HEK293 (cell line): ENCODE results near the gene TMIGD2.

Experiments
- CTCF ChIA-PET: fragments of 350-600 bp; formaldehyde crosslinking; extraction: SDS; loops from one replicate; lab custom pipeline; 2021; ENCODE audit warnings: antibody characterized with exemption; lab: Yijun Ruan, JAX
- POLR2A ChIA-PET: fragments of 300-600 bp; formaldehyde crosslinking; extraction: SDS; loops from one replicate; lab custom pipeline; 2020; ENCODE audit warnings: antibody characterized with exemption, inconsistent platforms; lab: Yijun Ruan, JAX
- H3K27ac ChIP-seq: fragments of 200-500 bp; sonication (Bioruptor generic); 2 replicates; pipeline ENCODE4 v1.5.1; 2014; ENCODE audit warnings: low read depth, low read length, control low read depth, inconsistent platforms; ENCODE audit errors: extremely low read depth
- H3K36me3 ChIP-seq, 2 experiments: fragments of 200-500 bp in 1 of 2; sonication (Bioruptor generic) in 1 of 2; 1 replicate in 1 of 2; 2 replicates in 1 of 2; pipeline ENCODE4 v1.5.1; 2014 to 2017; ENCODE audit warnings: inconsistent platforms in 2 of 2, low read length in 2 of 2; ENCODE audit not compliant: control insufficient read depth in 2 of 2, insufficient read depth in 1 of 2
- H3K4me1 ChIP-seq: fragments of 200-500 bp; sonication (Bioruptor generic); 2 replicates; pipeline ENCODE4 v1.5.1; 2014; ENCODE audit warnings: mild to moderate bottlenecking, low read length, inconsistent platforms; ENCODE audit not compliant: control insufficient read depth, insufficient read depth
- H3K4me3 ChIP-seq: 2 replicates; pipeline ENCODE4 v1.5.1; 2011; ENCODE audit warnings: low read depth, mild to moderate bottlenecking, control low read depth, low read length, moderate library complexity
- H3K9me3 ChIP-seq: fragments of 200-500 bp; sonication (Bioruptor generic); 2 replicates; pipeline ENCODE4 v1.5.1; 2014; ENCODE audit warnings: low read depth, low read length, inconsistent platforms; ENCODE audit not compliant: control insufficient read depth, insufficient read depth
- EGR2 ChIP-seq: fragments of 450-650 bp; formaldehyde crosslinking; IDR thresholded peaks from 2 replicates; pipeline ENCODE4 v1.5.1; 2016; ENCODE audit warnings: low read depth, missing biosample characterization, missing genetic modification characterization
- KLF10 ChIP-seq: fragments of 450-650 bp; IDR thresholded peaks from 2 replicates; pipeline ENCODE4 v1.5.1; 2018; ENCODE audit warnings: missing biosample characterization, mild to moderate bottlenecking, missing genetic modification characterization
- PRDM4 ChIP-seq: fragments of 450-650 bp; formaldehyde crosslinking; IDR thresholded peaks from 2 replicates; pipeline ENCODE4 v1.5.1; 2017; ENCODE audit warnings: missing biosample characterization, missing genetic modification characterization
- SCRT1 ChIP-seq: fragments of 450-650 bp; formaldehyde crosslinking; IDR thresholded peaks from 2 replicates; pipeline ENCODE4 v1.5.1; 2016; ENCODE audit warnings: missing biosample characterization, missing genetic modification characterization, borderline replicate concordance
- SP7 ChIP-seq: fragments of 450-650 bp; formaldehyde crosslinking; IDR thresholded peaks from 2 replicates; pipeline ENCODE4 v1.5.1; 2016; ENCODE audit warnings: missing biosample characterization, missing genetic modification characterization
- ZBTB10 ChIP-seq: fragments of 450-650 bp; formaldehyde crosslinking; IDR thresholded peaks from 2 replicates; pipeline ENCODE4 v1.5.1; 2016; ENCODE audit warnings: missing biosample characterization, missing genetic modification characterization
- ZBTB11 ChIP-seq: fragments of 450-650 bp; formaldehyde crosslinking; conservative IDR thresholded peaks from 2 replicates; pipeline ENCODE4 v1.5.1; 2016; ENCODE audit warnings: low read depth, missing biosample characterization, missing genetic modification characterization
- ZBTB20 ChIP-seq: fragments of 450-650 bp; formaldehyde crosslinking; IDR thresholded peaks from 2 replicates; pipeline ENCODE4 v1.5.1; 2016; ENCODE audit warnings: missing biosample characterization, missing genetic modification characterization
- ZBTB48 ChIP-seq: fragments of 450-650 bp; formaldehyde crosslinking; IDR thresholded peaks from 2 replicates; pipeline ENCODE4 v1.5.1; 2016; ENCODE audit warnings: missing biosample characterization, missing genetic modification characterization
- ZBTB7A ChIP-seq: fragments of 450-650 bp; formaldehyde crosslinking; IDR thresholded peaks from 2 replicates; pipeline ENCODE4 v1.5.1; 2016; ENCODE audit warnings: low read depth, missing biosample characterization, missing genetic modification characterization
- ZFP3 ChIP-seq: fragments of 450-650 bp; formaldehyde crosslinking; IDR thresholded peaks from 2 replicates; pipeline ENCODE4 v1.5.1; 2016; ENCODE audit warnings: low read depth, missing biosample characterization, missing genetic modification characterization
- ZNF157 ChIP-seq: fragments of 450-650 bp; formaldehyde crosslinking; IDR thresholded peaks from 2 replicates; pipeline ENCODE4 v1.5.1; 2016; ENCODE audit warnings: missing biosample characterization, missing genetic modification characterization
- ZNF274 ChIP-seq, 2 experiments: fragments of 200-500 bp in 1 of 2; fragments of 450-650 bp in 1 of 2; sonication (Bioruptor generic) in 1 of 2; formaldehyde crosslinking in 1 of 2; IDR thresholded peaks; 2 replicates each; pipeline versions ENCODE4 v1.5.1 to v1.6.1; 2014 to 2016; ENCODE audit warnings: borderline replicate concordance in 1 of 2, inconsistent platforms in 1 of 2, low read length in 1 of 2, missing biosample characterization in 1 of 2, missing genetic modification characterization in 1 of 2
- ZNF302 ChIP-seq: fragments of 450-650 bp; formaldehyde crosslinking; IDR thresholded peaks from 2 replicates; pipeline ENCODE4 v1.5.1; 2016; ENCODE audit warnings: missing biosample characterization, missing genetic modification characterization, low read depth
- ZNF335 ChIP-seq: fragments of 450-650 bp; formaldehyde crosslinking; conservative IDR thresholded peaks from 2 replicates; pipeline ENCODE4 v1.5.1; 2016; ENCODE audit warnings: missing biosample characterization, missing genetic modification characterization
- ZNF341 ChIP-seq: fragments of 450-650 bp; formaldehyde crosslinking; IDR thresholded peaks from 2 replicates; pipeline ENCODE4; 2016; ENCODE audit warnings: low read depth, missing biosample characterization, missing genetic modification characterization
- ZNF433 ChIP-seq: fragments of 450-650 bp; formaldehyde crosslinking; IDR thresholded peaks from 2 replicates; pipeline ENCODE4 v1.5.1; 2016; ENCODE audit warnings: missing biosample characterization, missing genetic modification characterization, low read depth
- ZNF488 ChIP-seq: fragments of 450-650 bp; formaldehyde crosslinking; IDR thresholded peaks from 2 replicates; pipeline ENCODE4 v1.5.1; 2016; ENCODE audit warnings: missing biosample characterization, missing genetic modification characterization
- ZNF549 ChIP-seq: fragments of 450-650 bp; IDR thresholded peaks from 2 replicates; pipeline ENCODE4 v1.5.1; 2018; ENCODE audit warnings: missing biosample characterization, missing genetic modification characterization, mild to moderate bottlenecking, inconsistent platforms, moderate library complexity
- ZNF645 ChIP-seq: fragments of 450-650 bp; formaldehyde crosslinking; IDR thresholded peaks from 2 replicates; pipeline ENCODE4; 2016; ENCODE audit warnings: missing biosample characterization, missing genetic modification characterization
- ZNF664 ChIP-seq: fragments of 450-650 bp; formaldehyde crosslinking; IDR thresholded peaks from 2 replicates; pipeline ENCODE4 v1.5.1; 2016; ENCODE audit warnings: missing biosample characterization, missing genetic modification characterization
- ZNF76 ChIP-seq: fragments of 450-650 bp; formaldehyde crosslinking; IDR thresholded peaks from 2 replicates; pipeline ENCODE4; 2016; ENCODE audit warnings: low read depth, missing biosample characterization, missing genetic modification characterization, borderline replicate concordance

The TMIGD2 gene

GRCh38 chr19:4303819-4304537, 1.8 kb upstream of the TMIGD2 start:
- TF ChIP-seq PRDM4 (tag by site-specific recombination) (no peak), ZBTB10 (no peak), ZNF76 (peak; percentile 23; the same call in 1 of the 2 replicates), ZFP3 (peak; percentile 99), ZBTB20 (0 out of 2 replicates have a peak, but pooled peaks have one; percentile 13), ZNF335 (tag by site-specific recombination) (peak; percentile 62), ZBTB11 (tag by site-specific recombination) (no peak), ZNF341 (tag by site-specific recombination) (peak; percentile 47; the same call in 1 of the 2 replicates)
- peaks cover 0 to 18% of the 10 kb centered on the region in 2 experiments; a peak in 2 of 3 replicates for H3K36me3 ChIP-seq
- POLR2A ChIA-PET = interaction anchor here (0.6 to 1.2 kb wide), 4 partner anchors 16 to 115 kb away, joined by 3 to 4 read pairs (median 4); partner anchors contain the start of gene MPND
- CTCF ChIA-PET = no interaction called here
- no peaks in the 10 kb centered on the region for H3K9me3 ChIP-seq
- no peak overlapping the region for H3K27ac ChIP-seq
- no peak overlapping the region for H3K4me3 ChIP-seq
- no peaks in the 10 kb centered on the region for H3K4me1 ChIP-seq

GRCh38 chr19:4301590-4302242, 473 bp downstream of the TMIGD2 start:
- Histone ChIP-seq H3K4me1 (no peaks in the 10 kb centered on the region), H3K4me3 (no peak overlapping the region), H3K36me3 (peaks cover 0 to 8% of the 10 kb centered on the region in 2 experiments; a peak in 2 of 3 replicates), H3K9me3 (no peaks in the 10 kb centered on the region), H3K27ac (no peak overlapping the region)
- ChIA-PET CTCF (interaction anchor here (0.5 to 1.7 kb wide), 2 partner anchors 25 to 35 kb away, joined by 5 to 6 read pairs; no protein-coding TSS in a partner anchor), POLR2A (no interaction called here)
- no peak for TF ChIP-seq ZBTB48 (tag by site-specific recombination)
- no peak for TF ChIP-seq ZNF488 (tag by site-specific recombination)
- TF ChIP-seq ZNF664 (tag by site-specific recombination) = no peak
- TF ChIP-seq SP7 (tag by site-specific recombination) = no peak
- TF ChIP-seq ZNF549 (tag by site-specific recombination) = no peak
- TF ChIP-seq ZNF645 (tag by site-specific recombination) = no peak
- no peak for TF ChIP-seq EGR2 (tag by site-specific recombination)
- no peak for TF ChIP-seq ZNF341 (tag by site-specific recombination)
- no peak for TF ChIP-seq ZNF274 (IDR thresholded peaks at IDR 0.05; ENCODE audit: low read length)
- no peak for TF ChIP-seq ZNF274 (tag by site-specific recombination; IDR thresholded peaks at IDR 0.05; ENCODE audit: borderline replicate concordance)
- TF ChIP-seq ZNF157 = no peak
- TF ChIP-seq ZNF433 = no peak
- TF ChIP-seq ZNF302 (tag by site-specific recombination) = no peak
- no peak for TF ChIP-seq ZBTB7A (tag by site-specific recombination)
- no peak for TF ChIP-seq SCRT1 (tag by site-specific recombination)
- no peak for TF ChIP-seq KLF10
